GM19328 (cell line): ENCODE measurements around the gene GPR142.

Source experiments
- ATAC-seq: cut with Tn5 transposase; IDR thresholded peaks from one replicate; pipeline ENCODE4 v1.9.1; 2021; ENCODE audit warnings: mild to moderate bottlenecking, moderate library complexity; ENCODE audit not compliant: unreplicated experiment

The GPR142 gene

DNA sequence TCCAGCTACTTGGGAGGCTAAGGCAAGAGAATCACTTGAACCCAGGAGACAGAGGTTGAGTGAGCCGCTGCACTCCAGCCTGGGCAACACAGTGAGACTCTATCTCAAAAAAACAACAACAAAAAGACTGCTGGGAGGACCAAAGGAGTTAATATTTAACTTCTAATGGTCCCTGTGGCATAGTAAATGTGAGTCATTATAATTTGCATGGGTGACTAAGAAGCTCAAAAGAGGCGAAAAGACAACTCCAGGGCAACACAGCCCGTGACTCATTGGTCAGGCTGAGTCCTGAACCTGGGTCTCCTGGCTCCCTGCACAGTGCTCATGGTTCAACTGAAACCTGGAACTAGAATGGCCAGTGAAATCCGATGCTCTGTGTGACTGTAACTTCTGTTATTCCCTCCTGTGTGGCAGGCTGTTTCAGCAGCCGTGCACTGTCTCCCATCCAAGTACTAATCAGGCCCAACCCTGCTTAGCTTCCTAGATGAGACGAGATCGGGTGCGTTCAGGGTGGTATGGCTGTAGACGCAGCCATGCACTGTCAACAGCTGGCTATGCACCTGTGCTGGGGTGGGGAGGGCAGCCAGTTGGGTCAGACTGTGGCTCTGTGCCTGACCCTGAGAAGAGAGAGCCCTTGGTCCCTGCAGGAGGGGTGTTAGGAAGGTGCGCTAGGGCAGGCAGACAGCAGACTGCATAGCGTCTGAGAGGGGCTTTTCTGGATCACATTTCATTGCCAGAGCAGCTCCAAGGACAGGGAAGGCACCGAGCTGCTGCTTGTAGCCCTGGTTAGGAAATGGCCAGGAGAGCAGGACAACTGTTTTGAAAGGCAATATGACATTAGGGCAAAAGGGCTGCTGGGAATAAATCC lies 50.1 kb downstream of the GPR142 start:
- ATAC-seq: no peak

DNA sequence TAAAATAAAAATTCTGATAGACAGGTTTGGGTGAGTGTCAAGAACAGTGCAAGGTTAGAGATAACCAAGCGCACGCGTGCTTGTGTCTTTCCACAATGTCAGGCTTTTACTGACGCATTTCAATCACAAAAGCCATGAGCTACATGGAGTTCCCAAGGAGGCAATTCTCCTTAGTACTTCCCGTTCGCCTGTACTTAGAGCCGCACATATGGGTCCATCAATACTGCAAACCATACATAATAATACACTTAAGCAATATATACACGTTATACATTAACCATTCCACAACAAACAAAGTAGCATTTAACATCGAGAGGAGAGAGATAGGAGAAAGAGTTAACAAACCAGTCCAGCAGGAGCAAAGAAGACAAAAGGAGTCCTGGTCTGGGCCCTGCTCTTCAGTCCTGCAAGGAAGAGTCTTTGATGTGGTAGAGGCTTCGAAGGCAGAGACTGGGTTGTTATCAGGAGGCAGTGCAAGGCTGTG lies 52.7 kb downstream of the GPR142 start:
- no peak for ATAC-seq
